Prostate gland (tissue), 2 donors: Measurements from ENCODE around the gene LGALS4. TPM values are rescaled to one million over a fixed set of nuclear protein-coding genes. Genes with fewer than 3 reads are reported as not detected.

Experiments
- DNase-seq: peaks from one replicate; pipeline ENCODE4 v3.0.0-alpha.2; 2019; ENCODE audit warnings: low spot score
- H3K27ac ChIP-seq, 2 donors: fragments of 200-600 bp; sonication (generic); 2 replicates each; pipeline ENCODE4 v1.5.1; 2017 to 2019
- H3K27me3 ChIP-seq: fragments of 200-600 bp; sonication (generic); replicated peaks from 2 replicates; pipeline ENCODE4 v1.5.1; 2019; ENCODE audit not compliant: insufficient read depth
- H3K36me3 ChIP-seq, 2 donors: fragments of 200-600 bp; sonication (generic); 1 replicate in 1 of 2; 2 replicates in 1 of 2; pipeline versions ENCODE4 v1.5.1 to v1.8.1; 2017 to 2019
- H3K4me1 ChIP-seq: fragments of 200-600 bp; sonication (generic); replicated peaks from 2 replicates; pipeline ENCODE4 v1.5.1; 2019
- H3K4me3 ChIP-seq, 2 donors: fragments of 200-600 bp; sonication (generic); 2 replicates each; pipeline ENCODE4 v1.5.1; 2017 to 2019
- H3K9me3 ChIP-seq: fragments of 200-600 bp; sonication (generic); 2 replicates; pipeline ENCODE4 v1.5.1; 2017
- CTCF ChIP-seq, 4 experiments: fragments of 200-600 bp in 2 of 4; fragments of 450-650 bp in 2 of 4; sonication (generic) in 2 of 4; IDR thresholded peaks; 1 replicate in 3 of 4; 2 replicates in 1 of 4; pipeline ENCODE4 v1.5.1; 2016 to 2019; ENCODE audit warnings: antibody characterized with exemption in 4 of 4, mild to moderate bottlenecking in 2 of 4, moderate library complexity in 2 of 4
- POLR2A ChIP-seq: fragments of 450-650 bp; IDR thresholded peaks from one replicate; pipeline ENCODE4 v1.6.1; 2016; ENCODE audit warnings: antibody characterized with exemption, mild to moderate bottlenecking
- POLR2AphosphoS5 ChIP-seq: sonication (generic); formaldehyde crosslinking; IDR thresholded peaks from one replicate; pipeline ENCODE4 v1.6.1; 2017; ENCODE audit warnings: antibody characterized with exemption
- WGBS: methylation state at CpG from one replicate; pipeline ENCODE4 v1.1.5; 2018; 5-methylcytosine and 5-hydroxymethylcytosine counted together
- intact Hi-C: fragments of 100-400 bp; cut with DNase I; formaldehyde crosslinking; loops from one replicate; pipeline ENCODE4 v1.14.2; 2022
- total RNA-seq, 2 donors: library from RNA; depleted of rRNA; stranded (reverse); fragments of >200 nt; gene quantifications; one replicate each; pipeline ENCODE4 v1.1.0, GENCODE V29; 2016

LGALS4 gene
- total RNA-seq, 2 donors from 2014 or later: 0.91 to 3.7 TPM

GRCh38 chr19:38846097-38846496 is 33.4 kb upstream of the LGALS4 start:
- intact Hi-C loops: loop anchor here (5.0 kb wide), 1 partner anchor 229 kb away; the partner anchor contains the start of genes EIF3K and MAP4K1
- Histone ChIP-seq H3K9me3 (no peaks in the 10 kb centered on the region), H3K27me3 (no peaks in the 10 kb centered on the region), H3K36me3 (peaks cover 41 to 52% of the 10 kb centered on the region in 2 donors), H3K27ac (no peak overlapping the region), H3K4me1 (peaks cover 10% of the 10 kb centered on the region), H3K4me3 (no peak overlapping the region)
- DNase-seq: no peak
- no peak for TF ChIP-seq POLR2AphosphoS5
- TF ChIP-seq POLR2A: no peak
- no peak for TF ChIP-seq CTCF (IDR thresholded peaks at IDR 0.05)
- 69% methylated on average over 2 of the region's 2 CpGs for WGBS

- peaks cover 42 to 52% of the 10 kb centered on the region in 2 donors for H3K36me3 ChIP-seq
Observed at GRCh38 chr19:38845374-38846024, 32.8 kb upstream of the LGALS4 start.

GRCh38 chr19:38844093-38844686 is 31.4 kb upstream of the LGALS4 start:
- H3K9me3 ChIP-seq: no peaks in the 10 kb centered on the region
- intact Hi-C loops: no loop called here
- H3K27ac ChIP-seq: no peak overlapping the region
- no peak for DNase-seq
- H3K4me3 ChIP-seq: no peak overlapping the region
- TF ChIP-seq POLR2AphosphoS5 (no peak), POLR2A (no peak), CTCF (IDR thresholded peaks at IDR 0.05) (no peak)
- peaks cover 50 to 58% of the 10 kb centered on the region in 2 donors for H3K36me3 ChIP-seq
- H3K27me3 ChIP-seq: no peaks in the 10 kb centered on the region
- H3K4me1 ChIP-seq: peaks cover 12% of the 10 kb centered on the region
- WGBS: 86% methylated on average over 10 of the region's 11 CpGs

More at GRCh38 chr19:38845374-38846024, 32.8 kb upstream of the LGALS4 start:
- DNase-seq: no peak
- no peak overlapping the region for H3K4me3 ChIP-seq
- H3K27ac ChIP-seq: no peak overlapping the region
- WGBS: 90% methylated on average over 14 of the region's 14 CpGs
- intact Hi-C loops: loop anchor here (5.0 kb wide), 1 partner anchor 228 kb away; the partner anchor contains the start of genes EIF3K and MAP4K1
- H3K9me3 ChIP-seq: no peaks in the 10 kb centered on the region
- no peak for TF ChIP-seq POLR2AphosphoS5
- TF ChIP-seq CTCF (IDR thresholded peaks at IDR 0.05): no peak
- no peak for TF ChIP-seq POLR2A
- no peaks in the 10 kb centered on the region for H3K27me3 ChIP-seq
- H3K4me1 ChIP-seq: peaks cover 8% of the 10 kb centered on the region

- no peak for DNase-seq
- TF ChIP-seq CTCF (IDR thresholded peaks at IDR 0.05) (no peak), POLR2A (no peak), POLR2AphosphoS5 (no peak)
- WGBS: 98% methylated on average over 9 of the region's 9 CpGs
- peaks cover 19% of the 10 kb centered on the region for H3K4me1 ChIP-seq
- no peak overlapping the region for H3K27ac ChIP-seq
- peaks cover 50 to 58% of the 10 kb centered on the region in 2 donors for H3K36me3 ChIP-seq
- no peaks in the 10 kb centered on the region for H3K27me3 ChIP-seq
- H3K9me3 ChIP-seq: no peaks in the 10 kb centered on the region
- no peak overlapping the region for H3K4me3 ChIP-seq
- intact Hi-C loops: no loop called here
Observed at GRCh38 chr19:38843175-38843758, 30.5 kb upstream of the LGALS4 start.
